Immature natural killer cell (primary cell): ENCODE measurements around the gene GPS2. TPM values are rescaled to one million over a fixed set of nuclear protein-coding genes. Genes with fewer than 3 reads are reported as not detected.

Source experiments
- DNase-seq, 3 donors: peaks; one replicate each; pipeline ENCODE4 v3.0.0; 2022; ENCODE audit warnings: mixed read lengths in 1 of 3
- H3K27ac Mint-ChIP-seq, 6 donors: one replicate each; pipeline ENCODE4 v1.8.0; 2020; ENCODE audit warnings: mixed read lengths in 6 of 6, mild to moderate bottlenecking in 5 of 6, inconsistent platforms in 4 of 6, moderate library complexity in 3 of 6
- H3K27me3 Mint-ChIP-seq, 3 donors: one replicate each; pipeline ENCODE4 v1.8.0; 2020 to 2021; ENCODE audit warnings: low read depth in 3 of 3, mild to moderate bottlenecking in 3 of 3, mixed read lengths in 3 of 3, moderate library complexity in 3 of 3, inconsistent platforms in 1 of 3
- H3K36me3 Mint-ChIP-seq, 3 donors: one replicate each; pipeline ENCODE4 v1.8.0; 2020; ENCODE audit warnings: mixed read lengths in 3 of 3, inconsistent platforms in 2 of 3, mild to moderate bottlenecking in 2 of 3
- H3K4me1 Mint-ChIP-seq, 2 donors: one replicate each; pipeline ENCODE4 v1.8.0; 2020; ENCODE audit warnings: inconsistent platforms in 2 of 2, mild to moderate bottlenecking in 2 of 2, mixed read lengths in 2 of 2, moderate library complexity in 1 of 2
- H3K4me3 Mint-ChIP-seq, 5 donors: one replicate each; pipeline ENCODE4 v1.8.0; 2020; ENCODE audit warnings: mild to moderate bottlenecking in 5 of 5, mixed read lengths in 5 of 5, inconsistent platforms in 3 of 5, moderate library complexity in 3 of 5
- H3K9me3 Mint-ChIP-seq, 6 donors: one replicate each; pipeline ENCODE4 v1.8.0; 2020; ENCODE audit warnings: mild to moderate bottlenecking in 6 of 6, mixed read lengths in 6 of 6, inconsistent platforms in 4 of 6, moderate library complexity in 3 of 6
- polyA plus RNA-seq, 3 donors: library from polyadenylated mRNA; unstranded; fragments of 300-500 nt; fragmentation: Illumina TruSeq; gene quantifications; one replicate each; pipeline ENCODE4 v1.2.3, GENCODE V29; 2021

GPS2 gene
- polyA plus RNA-seq, 3 donors from 2014 or later, result 100 to 129 (median 123) TPM

- H3K27me3 Mint-ChIP-seq, result peaks cover 25 to 35% (median 27%) of the 10 kb centered on the region in 3 donors
- peak; percentile 88 to 91 (median 89) for DNase-seq
- H3K4me3 Mint-ChIP-seq, result peak overlapping the region; percentile 87 to 97 (median 93)
- H3K27ac Mint-ChIP-seq, result peak overlapping the region; percentile 95 to 100 (median 98)
- H3K9me3 Mint-ChIP-seq, result peaks cover 0 to 2% (median 0%) of the 10 kb centered on the region in 6 donors
- H3K36me3 Mint-ChIP-seq, result peaks cover 18 to 39% (median 19%) of the 10 kb centered on the region in 3 donors
- H3K4me1 Mint-ChIP-seq, result peaks cover 50 to 58% of the 10 kb centered on the region in 2 donors
Measured at GRCh38 chr17:7308625-7309433, 6.3 kb downstream of the GPS2 start.

GRCh38 chr17:7307686-7308624 is 7.2 kb downstream of the GPS2 start:
- peaks cover 17 to 34% (median 18%) of the 10 kb centered on the region in 3 donors for H3K36me3 Mint-ChIP-seq
- peaks cover 42 to 49% of the 10 kb centered on the region in 2 donors for H3K4me1 Mint-ChIP-seq
- peak overlapping the region; percentile 91 to 97 (median 93) for H3K4me3 Mint-ChIP-seq
- H3K27ac Mint-ChIP-seq, result peak overlapping the region; percentile 96 to 100 (median 99)
- peaks cover 0 to 2% (median 0%) of the 10 kb centered on the region in 6 donors for H3K9me3 Mint-ChIP-seq
- peak in 2 of 3 donors; percentile 23 to 35 for DNase-seq
- peaks cover 22 to 31% (median 24%) of the 10 kb centered on the region in 3 donors for H3K27me3 Mint-ChIP-seq

- Mint-ChIP-seq H3K9me3 (peaks cover 0 to 2% (median 0%) of the 10 kb centered on the region in 6 donors), H3K4me1 (peaks cover 35 to 41% of the 10 kb centered on the region in 2 donors), H3K27ac (peak within 1 kb of the TSS; percentile 96 to 100 (median 99)), H3K4me3 (peak within 1 kb of the TSS; percentile 91 to 97 (median 93)), H3K27me3 (peaks cover 18 to 30% (median 22%) of the 10 kb centered on the region in 3 donors), H3K36me3 (peaks cover 17 to 29% (median 18%) of the 10 kb centered on the region in 3 donors)
- DNase-seq, result peak; percentile 100
Measured at GRCh38 chr17:7306911-7307685, 8.1 kb downstream of the GPS2 start, which contains the start of gene EIF5A. EIF5A (plus strand) TSS chr17:7307628; CDS start chr17:7309636, 2,008 bp downstream.

- Mint-ChIP-seq H3K27ac (peak overlapping the region in 1 of 6 donors; percentile 14), H3K4me1 (peaks cover 14% of the 10 kb centered on the region in 2 donors), H3K27me3 (peaks cover 14 to 25% (median 17%) of the 10 kb centered on the region in 3 donors), H3K36me3 (peaks cover 0 to 6% (median 0%) of the 10 kb centered on the region in 3 donors), H3K9me3 (peaks cover 0 to 2% (median 0%) of the 10 kb centered on the region in 6 donors), H3K4me3 (peak overlapping the region in 1 of 5 donors; percentile 41)
- DNase-seq, result no peak
Measured at GRCh38 chr17:7304179-7304578, 11.0 kb downstream of the GPS2 start.

- Mint-ChIP-seq H3K9me3 (no peaks in the 10 kb centered on the region), H3K27me3 (peaks cover 8 to 19% (median 15%) of the 10 kb centered on the region in 3 donors), H3K4me1 (peaks cover 21 to 26% of the 10 kb centered on the region in 2 donors), H3K4me3 (peak overlapping the region; percentile 27 to 86 (median 59)), H3K36me3 (peaks cover 0 to 4% (median 0%) of the 10 kb centered on the region in 3 donors), H3K27ac (peak overlapping the region in 1 of 6 donors; percentile 64)
- peak; percentile 65 to 71 (median 69) for DNase-seq
Measured at GRCh38 chr17:7296189-7296861, 18.8 kb downstream of the GPS2 start.

- H3K27me3 Mint-ChIP-seq, result peaks cover 8 to 19% (median 15%) of the 10 kb centered on the region in 3 donors
- H3K36me3 Mint-ChIP-seq, result peaks cover 0 to 4% (median 0%) of the 10 kb centered on the region in 3 donors
Measured at GRCh38 chr17:7295230-7296180, 19.7 kb downstream of the GPS2 start.

GRCh38 chr17:7294614-7295153 is 20.5 kb downstream of the GPS2 start, which contains the start of gene YBX2:
YBX2 (minus strand) TSS chr17:7294639; CDS start chr17:7294500, 139 bp downstream.
- H3K9me3 Mint-ChIP-seq, result no peaks in the 10 kb centered on the region
- H3K27ac Mint-ChIP-seq, result peak within 1 kb of the TSS in 1 of 6 donors; percentile 20
- H3K36me3 Mint-ChIP-seq, result peaks cover 0 to 4% (median 0%) of the 10 kb centered on the region in 3 donors
- peak; percentile 67 to 68 (median 68) for DNase-seq
- peak within 1 kb of the TSS; percentile 77 to 88 (median 81) for H3K4me3 Mint-ChIP-seq
- H3K4me1 Mint-ChIP-seq, result peaks cover 21 to 26% of the 10 kb centered on the region in 2 donors
- H3K27me3 Mint-ChIP-seq, result peaks cover 8 to 22% (median 15%) of the 10 kb centered on the region in 3 donors

More at GRCh38 chr17:7295230-7296180, 19.7 kb downstream of the GPS2 start:
- DNase-seq, result no peak
- H3K4me1 Mint-ChIP-seq, result peaks cover 21 to 26% of the 10 kb centered on the region in 2 donors
- H3K9me3 Mint-ChIP-seq, result no peaks in the 10 kb centered on the region
- peak overlapping the region; percentile 77 to 88 (median 81) for H3K4me3 Mint-ChIP-seq
- peak overlapping the region in 1 of 6 donors; percentile 20 for H3K27ac Mint-ChIP-seq

- peaks cover 8 to 23% (median 15%) of the 10 kb centered on the region in 3 donors for H3K27me3 Mint-ChIP-seq
- no peaks in the 10 kb centered on the region for H3K9me3 Mint-ChIP-seq
- H3K4me3 Mint-ChIP-seq, result peak overlapping the region; percentile 26 to 65 (median 57)
- H3K4me1 Mint-ChIP-seq, result peaks cover 21 to 26% of the 10 kb centered on the region in 2 donors
- H3K27ac Mint-ChIP-seq, result no peak overlapping the region
- peaks cover 0 to 4% (median 0%) of the 10 kb centered on the region in 3 donors for H3K36me3 Mint-ChIP-seq
- DNase-seq, result no peak
Measured at GRCh38 chr17:7293816-7294613, 21.1 kb downstream of the GPS2 start.

- Mint-ChIP-seq H3K27ac (no peak overlapping the region), H3K4me3 (peak overlapping the region; percentile 57 to 65 (median 63)), H3K27me3 (peaks cover 8 to 24% (median 15%) of the 10 kb centered on the region in 3 donors)
Measured at GRCh38 chr17:7293159-7293558, 22.0 kb downstream of the GPS2 start.

GRCh38 chr17:7292729-7293128 is 22.4 kb downstream of the GPS2 start:
- Mint-ChIP-seq H3K36me3 (peaks cover 0 to 4% (median 0%) of the 10 kb centered on the region in 3 donors), H3K27ac (no peak overlapping the region), H3K9me3 (no peaks in the 10 kb centered on the region), H3K4me3 (peak overlapping the region in 3 of 5 donors; percentile 31 to 60 (median 41)), H3K4me1 (peaks cover 21 to 26% of the 10 kb centered on the region in 2 donors), H3K27me3 (peaks cover 8 to 27% (median 15%) of the 10 kb centered on the region in 3 donors)
- DNase-seq, result no peak

More at GRCh38 chr17:7293159-7293558, 22.0 kb downstream of the GPS2 start:
- H3K4me1 Mint-ChIP-seq, result peaks cover 21 to 26% of the 10 kb centered on the region in 2 donors
- DNase-seq, result no peak
- no peaks in the 10 kb centered on the region for H3K9me3 Mint-ChIP-seq
- peaks cover 0 to 4% (median 0%) of the 10 kb centered on the region in 3 donors for H3K36me3 Mint-ChIP-seq
